Skin of body (tissue), 3 donors: ENCODE results near the gene TNFRSF11A. TPM values are rescaled to one million over a fixed set of nuclear protein-coding genes. Genes with fewer than 3 reads are reported as not detected.

ENCODE experiments used
- DNase-seq: peaks from one replicate; lab custom pipeline; 2025; lab: John Stamatoyannopoulos, UW
- small RNA-seq: library from RNA; depleted of rRNA; stranded (forward); fragments of <200 nt; gene quantifications from one replicate; pipeline ENCODE3, GENCODE V24; 2014; ENCODE audit warnings: low replicate concordance
- total RNA-seq: library from RNA; depleted of rRNA; stranded (reverse); fragments of >200 nt; gene quantifications from one replicate; pipeline ENCODE4 v1.2.3, GENCODE V29; 2014

TNFRSF11A gene
- total RNA-seq, 1 donor from 2014 or later: 3.0 TPM

- no peak for DNase-seq
Observed at GRCh38 chr18:62412231-62412979, 87.3 kb downstream of the TNFRSF11A start.

GRCh38 chr18:62413206-62413605 is 88.1 kb downstream of the TNFRSF11A start:
- peak; percentile 67 for DNase-seq

- DNase-seq: no peak
Observed at GRCh38 chr18:62418258-62418657, 93.1 kb downstream of the TNFRSF11A start.

DNA sequence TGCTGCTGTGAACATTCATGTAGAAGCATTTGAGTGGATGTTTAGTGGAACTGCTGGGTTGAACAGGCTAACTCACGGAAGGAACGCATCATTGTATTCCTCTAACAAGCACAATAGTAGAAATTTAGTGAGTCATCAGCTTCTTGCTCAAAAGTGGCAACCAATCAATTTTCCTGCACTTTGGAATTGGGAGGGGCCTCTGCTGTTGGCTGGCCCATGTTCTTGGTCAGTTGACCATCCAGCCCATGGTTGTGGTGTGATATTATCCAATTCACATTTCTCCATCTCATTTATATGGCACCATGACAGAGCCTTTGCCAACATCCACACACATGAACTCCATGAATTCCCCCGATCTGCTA is 95.0 kb downstream of the TNFRSF11A start:
- no peak for DNase-seq

GRCh38 chr18:62420513-62421209 is 95.6 kb downstream of the TNFRSF11A start:
- DNase-seq: peak; percentile 39

GRCh38 chr18:62425465-62426190 is 100.5 kb downstream of the TNFRSF11A start:
- peak; percentile 95 for DNase-seq

- DNase-seq: no peak
Observed at GRCh38 chr18:62426191-62426488, 101.0 kb downstream of the TNFRSF11A start.

GRCh38 chr18:62432176-62432575 is 107.1 kb downstream of the TNFRSF11A start:
- DNase-seq: no peak

GRCh38 chr18:62434798-62435197 is 109.7 kb downstream of the TNFRSF11A start:
- no peak for DNase-seq

- no peak for DNase-seq
Observed at GRCh38 chr18:62435435-62436031, 110.4 kb downstream of the TNFRSF11A start.

DNA sequence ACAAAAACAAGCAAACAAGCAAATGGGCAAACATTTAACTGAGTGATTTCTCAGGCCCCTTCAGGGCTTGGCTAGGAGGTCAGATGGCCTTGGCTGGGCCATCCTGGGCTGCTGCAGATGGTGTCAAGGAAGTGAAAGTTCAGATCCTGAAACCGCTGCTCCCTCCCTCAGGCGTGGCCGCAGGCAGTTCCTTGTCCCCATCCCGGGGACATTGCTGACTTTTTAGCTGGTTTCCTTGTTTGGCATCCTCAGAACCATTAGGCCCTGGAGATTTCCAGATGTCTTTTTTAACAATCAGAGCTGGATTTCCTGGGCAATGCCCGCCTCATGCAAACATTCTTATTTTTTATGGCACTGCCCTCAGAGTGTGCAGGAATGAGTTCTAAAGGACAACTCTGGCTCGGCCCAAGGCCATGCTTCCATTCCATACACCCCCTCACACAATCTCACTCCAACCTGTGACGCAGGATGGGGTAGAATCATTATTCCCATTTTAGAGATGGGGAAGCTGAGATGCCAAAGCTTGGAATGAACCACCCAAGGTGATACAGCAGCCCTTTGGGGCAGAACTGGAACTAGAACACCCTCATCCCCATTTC is 111.6 kb downstream of the TNFRSF11A start:
- no peak for DNase-seq

DNA sequence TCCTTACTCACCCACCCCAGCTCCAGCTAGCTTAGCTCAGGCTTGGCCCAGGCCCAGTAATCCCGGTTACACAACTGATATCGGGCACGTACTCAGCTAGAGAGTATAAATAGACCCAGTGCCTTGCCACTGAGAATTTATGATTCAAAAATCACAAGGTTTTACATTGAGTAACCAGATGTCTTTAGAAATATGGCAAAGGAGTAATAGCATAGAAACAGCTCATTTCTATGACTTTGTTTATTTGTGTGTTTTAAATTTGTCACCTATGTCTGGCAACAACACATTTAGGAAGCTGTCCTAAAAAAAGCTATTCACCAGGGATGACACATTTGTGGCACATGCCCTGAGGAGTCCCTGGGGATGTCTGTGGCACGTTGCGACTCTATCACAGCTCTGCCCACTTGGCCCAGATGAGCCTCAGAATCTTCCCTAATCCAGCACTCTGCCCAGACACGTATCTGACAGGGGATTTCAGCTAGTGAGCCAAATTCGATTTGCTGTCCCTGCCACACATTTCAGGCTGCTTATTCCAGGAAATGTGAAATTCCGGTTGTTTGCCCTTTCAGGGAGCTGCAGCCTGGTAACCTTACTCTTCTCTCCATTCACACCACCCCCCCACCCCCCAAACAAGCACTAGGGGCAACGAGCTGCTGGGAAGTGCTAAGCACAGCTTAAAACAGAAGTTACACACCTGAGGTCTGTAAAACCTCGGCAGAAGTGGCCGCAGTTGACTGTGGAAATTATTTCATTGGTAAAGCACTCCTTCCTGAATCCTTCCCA is 112.3 kb downstream of the TNFRSF11A start:
- peak; percentile 28 for DNase-seq

DNA sequence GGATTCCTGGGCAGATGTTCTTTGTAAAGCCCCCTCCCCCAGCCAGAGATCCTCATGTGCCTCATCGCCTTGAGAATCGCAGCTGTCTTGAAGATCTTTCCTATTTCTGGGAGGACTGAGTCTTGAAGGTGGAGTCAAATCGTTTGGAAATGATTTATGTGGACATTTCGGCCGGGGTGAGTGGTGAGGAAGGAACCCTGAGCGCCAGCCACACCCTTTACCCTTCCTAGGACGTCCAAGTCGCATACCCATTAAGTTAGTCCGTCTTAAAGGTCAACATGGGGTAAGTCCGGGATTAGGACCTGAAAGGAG is 112.9 kb downstream of the TNFRSF11A start:
- DNase-seq: no peak

DNA sequence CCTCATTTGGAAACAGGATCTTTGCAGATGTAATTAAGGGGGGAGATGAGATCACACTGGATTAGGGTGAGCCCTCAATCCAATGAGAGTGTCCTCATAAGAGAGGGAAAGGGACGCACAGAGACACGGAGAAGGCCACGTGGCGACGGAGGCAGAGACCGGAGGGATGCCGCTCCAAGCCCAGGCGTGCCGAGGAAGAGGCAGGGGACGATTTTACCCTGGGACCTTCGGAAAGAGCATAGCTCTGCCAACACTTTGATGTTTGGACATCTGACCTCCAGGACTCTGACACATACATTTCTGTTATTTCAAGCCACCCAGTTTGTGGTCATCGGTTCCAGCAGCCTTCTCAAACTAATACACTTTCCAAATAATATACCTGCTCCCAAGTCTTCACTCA is 113.3 kb downstream of the TNFRSF11A start:
- no peak for DNase-seq

DNA sequence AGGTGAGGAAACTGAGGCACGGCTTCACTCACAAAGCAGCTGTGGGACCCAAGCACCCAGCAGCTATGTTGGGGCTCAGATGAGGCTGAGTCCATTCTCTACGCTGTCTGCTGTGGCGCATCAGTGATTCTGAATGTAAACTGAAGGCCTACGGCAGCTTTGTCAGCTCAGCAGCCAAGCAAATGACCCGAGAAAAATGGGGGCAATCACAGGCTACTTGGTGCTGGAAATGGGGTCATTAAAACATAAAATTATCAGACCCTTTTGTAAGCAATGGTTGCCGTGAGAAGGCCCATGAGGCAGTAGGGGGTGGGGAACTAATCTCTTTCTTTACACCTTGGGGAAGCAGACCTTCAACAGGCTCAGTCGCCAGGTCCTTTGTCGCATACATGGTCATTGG is 113.8 kb downstream of the TNFRSF11A start:
- DNase-seq: no peak

Small RNA genes lying within 50 kb of the gene (small RNA-seq; reads per million reads assigned to genes)
- gene AC100843.2: not detected
- gene RF00019: not detected

Other genes with a start within 250 kb of the TNFRSF11A start
- 50.1 TPM for gene PIGN, start 138.3 kb upstream of the TNFRSF11A start, total RNA-seq
- gene RELCH, start 138.1 kb upstream of the TNFRSF11A start, total RNA-seq: 39.7 TPM
- gene ZCCHC2, start 197.7 kb downstream of the TNFRSF11A start, total RNA-seq: 18.3 TPM